Measurements from ENCODE around the gene GNAI2.

The GNAI2 gene

GRCh38 chr3:50299638-50299928 is 63.6 kb downstream of the GNAI2 start:
- Histone ChIP-seq H3K4me2 (peak overlapping the region; percentile 58), H3K27ac (peak overlapping the region; percentile 10; the same call in 1 of the 2 replicates), H3K79me2 (ENCODE audit: insufficient read depth, low read depth) (no peaks in the 10 kb centered on the region), H2AFZ (ENCODE audit: low read depth) (peak overlapping the region; percentile 42; the same call in 1 of the 2 replicates), H4K20me1 (ENCODE audit: insufficient read depth) (no peaks in the 10 kb centered on the region), H3K4me1 (ENCODE audit: low read depth, poor library complexity, severe bottlenecking) (peaks cover 15% of the 10 kb centered on the region), H3K4me3 (IDR thresholded peaks at IDR 0.05; ENCODE audit: insufficient read depth, low read depth, low read length) (no peak overlapping the region), H3K36me3 (ENCODE audit: insufficient read depth) (no peaks in the 10 kb centered on the region), H3K9ac (peak overlapping the region; percentile 51; the same call in 1 of the 2 replicates), H3K27me3 (ENCODE audit: insufficient read depth, low read depth) (no peaks in the 10 kb centered on the region)
- TF ChIP-seq CTCF (conservative IDR thresholded peaks at IDR 0.05; ENCODE audit: low read depth, low read length), result no peak

GRCh38 chr3:50299929-50300680 is 64.1 kb downstream of the GNAI2 start:
- Histone ChIP-seq H2AFZ (ENCODE audit: low read depth) (peak overlapping the region; percentile 42; the same call in 1 of the 2 replicates), H3K36me3 (ENCODE audit: insufficient read depth) (no peaks in the 10 kb centered on the region), H3K27me3 (ENCODE audit: insufficient read depth, low read depth) (no peaks in the 10 kb centered on the region), H3K79me2 (ENCODE audit: insufficient read depth, low read depth) (no peaks in the 10 kb centered on the region), H3K4me3 (IDR thresholded peaks at IDR 0.05; ENCODE audit: insufficient read depth, low read depth, low read length) (no peak overlapping the region), H3K9ac (peak overlapping the region; percentile 51; the same call in 1 of the 2 replicates), H4K20me1 (ENCODE audit: insufficient read depth) (no peaks in the 10 kb centered on the region), H3K4me2 (peak overlapping the region; percentile 58), H3K27ac (peak overlapping the region; percentile 10; the same call in 1 of the 2 replicates), H3K4me1 (ENCODE audit: low read depth, poor library complexity, severe bottlenecking) (peaks cover 15% of the 10 kb centered on the region)
- no peak for TF ChIP-seq CTCF (conservative IDR thresholded peaks at IDR 0.05; ENCODE audit: low read depth, low read length)

GRCh38 chr3:50300681-50301254 is 64.8 kb downstream of the GNAI2 start:
- H3K4me2 ChIP-seq, result no peak overlapping the region
- no peaks in the 10 kb centered on the region for H3K27me3 ChIP-seq (ENCODE audit: insufficient read depth, low read depth)
- H4K20me1 ChIP-seq (ENCODE audit: insufficient read depth), result no peaks in the 10 kb centered on the region
- H3K4me1 ChIP-seq (ENCODE audit: low read depth, poor library complexity, severe bottlenecking), result peaks cover 15% of the 10 kb centered on the region
- no peaks in the 10 kb centered on the region for H3K36me3 ChIP-seq (ENCODE audit: insufficient read depth)
- no peak overlapping the region for H3K27ac ChIP-seq
- H3K9ac ChIP-seq, result no peak overlapping the region
- no peak overlapping the region for H3K4me3 ChIP-seq (IDR thresholded peaks at IDR 0.05; ENCODE audit: insufficient read depth, low read depth, low read length)
- H2AFZ ChIP-seq (ENCODE audit: low read depth), result no peak overlapping the region
- TF ChIP-seq CTCF (conservative IDR thresholded peaks at IDR 0.05; ENCODE audit: low read depth, low read length), result no peak
- H3K79me2 ChIP-seq (ENCODE audit: insufficient read depth, low read depth), result no peaks in the 10 kb centered on the region

- Histone ChIP-seq H3K36me3 (ENCODE audit: insufficient read depth) (no peaks in the 10 kb centered on the region), H3K27ac (no peak overlapping the region), H3K79me2 (ENCODE audit: insufficient read depth, low read depth) (no peaks in the 10 kb centered on the region), H4K20me1 (ENCODE audit: insufficient read depth) (no peaks in the 10 kb centered on the region), H3K4me2 (no peak overlapping the region), H3K9ac (no peak overlapping the region), H3K4me3 (IDR thresholded peaks at IDR 0.05; ENCODE audit: insufficient read depth, low read depth, low read length) (no peak overlapping the region), H2AFZ (ENCODE audit: low read depth) (no peak overlapping the region), H3K4me1 (ENCODE audit: low read depth, poor library complexity, severe bottlenecking) (peaks cover 15% of the 10 kb centered on the region), H3K27me3 (ENCODE audit: insufficient read depth, low read depth) (no peaks in the 10 kb centered on the region)
- no peak for TF ChIP-seq CTCF (conservative IDR thresholded peaks at IDR 0.05; ENCODE audit: low read depth, low read length)
Observed at GRCh38 chr3:50302095-50303012, 66.3 kb downstream of the GNAI2 start.

All from KMS-11 (cell line).